GF-D8 (cell line): ENCODE data around the gene MYOF.
"Not testable (repeated sequence)": the region's sequence is repeated elsewhere in the genome, so short reads cannot be mapped to it uniquely, and the experiment has no call there.

Source experiments
- DNase-seq: peaks from one replicate; lab custom pipeline; 2025; lab: John Stamatoyannopoulos, UW

MYOF gene

GRCh38 chr10:93344691-93345090 is 137.4 kb downstream of the MYOF start:
- no peak for DNase-seq

GRCh38 chr10:93342921-93343320 is 139.2 kb downstream of the MYOF start:
- DNase-seq: no peak

- DNase-seq: no peak
Measured at GRCh38 chr10:93342366-93342765, 139.8 kb downstream of the MYOF start.

DNA sequence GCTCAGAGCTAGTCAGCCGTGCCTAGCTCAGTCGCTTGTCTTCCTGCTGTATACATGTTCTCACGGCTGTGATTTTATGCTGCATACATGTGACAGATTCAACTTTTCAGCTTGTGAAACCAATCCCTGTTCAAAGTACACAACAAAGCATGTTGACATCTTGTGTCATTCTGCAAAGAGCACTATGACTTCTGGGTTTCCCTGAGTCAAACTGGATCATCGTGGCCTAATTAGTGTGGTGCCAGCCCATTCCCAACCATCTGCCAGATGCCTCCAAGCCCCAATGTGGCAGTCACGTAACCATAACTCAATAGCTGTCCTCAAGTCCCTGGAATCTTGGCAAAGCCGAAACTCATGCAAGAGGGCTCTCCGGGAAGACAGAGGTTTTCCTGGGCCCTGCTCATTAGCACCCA is 144.8 kb downstream of the MYOF start:
- no peak for DNase-seq

DNA sequence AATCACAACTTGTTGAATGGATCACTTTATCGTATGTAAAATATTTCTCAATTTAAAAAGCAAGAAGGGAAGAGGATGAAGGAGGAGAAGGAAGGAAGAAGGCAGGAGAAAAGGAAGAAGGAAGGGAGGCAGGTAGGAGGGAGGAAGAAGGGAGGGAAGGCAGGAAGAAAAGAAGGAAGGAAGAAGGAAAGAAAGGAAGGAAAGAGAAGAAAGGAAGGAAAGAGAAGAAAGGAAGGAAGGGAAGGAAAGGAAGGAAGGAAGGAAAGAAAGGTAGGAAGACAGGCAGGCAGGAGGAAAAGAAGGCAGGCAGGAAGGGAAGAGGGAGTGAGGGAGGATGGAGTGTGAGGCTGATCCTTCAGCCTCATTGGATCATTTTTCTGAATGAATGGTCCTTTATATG is 145.5 kb downstream of the MYOF start:
- no peak for DNase-seq

GRCh38 chr10:93336110-93336509 is 146.0 kb downstream of the MYOF start:
- DNase-seq: no peak

DNA sequence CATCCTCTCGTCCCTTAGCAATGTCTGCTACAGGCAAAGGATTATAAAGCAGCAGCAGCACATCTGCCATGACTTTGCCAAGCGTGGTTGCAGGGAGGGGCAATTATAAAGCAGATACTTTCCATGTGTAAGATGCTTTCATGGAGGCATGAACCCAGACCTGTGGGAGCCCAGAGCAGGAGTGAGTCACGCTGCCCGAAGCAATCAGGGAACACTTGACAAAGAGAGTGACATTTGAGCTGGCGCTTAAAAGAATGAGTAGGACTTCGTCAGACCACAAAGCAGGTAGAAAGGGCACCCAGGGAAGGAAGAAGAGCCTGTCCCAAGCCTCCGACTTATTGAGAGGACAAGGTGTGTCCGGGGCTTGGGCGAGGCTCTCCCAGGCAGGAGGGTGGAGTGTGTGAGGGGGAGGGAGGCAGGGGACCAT is 147.2 kb downstream of the MYOF start:
- no peak for DNase-seq

GRCh38 chr10:93334181-93334580 is 148.0 kb downstream of the MYOF start:
- DNase-seq: no peak

GRCh38 chr10:93333278-93333978 is 148.7 kb downstream of the MYOF start:
- no peak for DNase-seq

- no peak for DNase-seq
Measured at GRCh38 chr10:93330824-93331223, 151.3 kb downstream of the MYOF start.

- DNase-seq: no peak
Measured at GRCh38 chr10:93319896-93320295, 162.2 kb downstream of the MYOF start.

- DNase-seq: no peak
Measured at GRCh38 chr10:93319096-93319495, 163.0 kb downstream of the MYOF start.

DNA sequence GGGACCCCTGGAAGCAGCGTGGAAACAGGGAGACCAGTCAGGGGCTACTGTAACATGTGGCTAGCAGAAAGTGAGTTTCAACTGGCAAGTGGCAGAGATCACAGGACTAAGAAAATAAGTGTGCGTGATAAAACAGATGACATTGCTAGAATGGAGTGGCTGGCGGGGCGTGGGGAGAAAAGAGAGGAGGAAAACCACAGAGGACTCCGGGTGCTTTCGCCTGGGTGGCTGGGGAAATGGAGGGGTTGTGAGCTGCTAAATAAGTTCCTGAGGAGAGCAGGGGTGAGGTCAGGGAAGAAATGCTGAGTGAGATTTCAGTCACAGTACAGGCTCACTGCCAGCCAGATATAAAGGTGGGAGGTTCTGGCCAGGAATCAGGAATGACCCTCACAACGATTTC is 166.9 kb downstream of the MYOF start:
- DNase-seq: no peak

GRCh38 chr10:93314656-93315055 is 167.5 kb downstream of the MYOF start:
- DNase-seq: not testable (repeated sequence)

GRCh38 chr10:93313798-93314197 is 168.3 kb downstream of the MYOF start:
- DNase-seq: no peak

GRCh38 chr10:93309062-93309461 is 173.1 kb downstream of the MYOF start:
- no peak for DNase-seq

GRCh38 chr10:93305122-93305521 is 177.0 kb downstream of the MYOF start:
- no peak for DNase-seq

- DNase-seq: no peak
Measured at GRCh38 chr10:93300981-93301380, 181.2 kb downstream of the MYOF start.

- no peak for DNase-seq
Measured at GRCh38 chr10:93300288-93300917, 181.7 kb downstream of the MYOF start.

- no peak for DNase-seq
Measured at GRCh38 chr10:93299606-93300287, 182.4 kb downstream of the MYOF start.

- no peak for DNase-seq
Measured at GRCh38 chr10:93299195-93299594, 182.9 kb downstream of the MYOF start.

GRCh38 chr10:93296151-93296550 is 186.0 kb downstream of the MYOF start:
- no peak for DNase-seq

- no peak for DNase-seq
Measured at GRCh38 chr10:93293999-93294398, 188.1 kb downstream of the MYOF start.
